H1 (cell line): ENCODE results near the gene RUSF1. TPM values are rescaled to one million over a fixed set of nuclear protein-coding genes. Genes with fewer than 3 reads are reported as not detected.
"Not testable (repeated sequence)": the region's sequence is repeated elsewhere in the genome, so short reads cannot be mapped to it uniquely, and the experiment has no call there.

ENCODE experiments used
- CTCF ChIA-PET: fragments of 300-600 bp; sonication (Branson Sonifier 250); formaldehyde crosslinking; loops from one replicate; lab custom pipeline; 2021; ENCODE audit not compliant: partially characterized antibody; lab: Charles Lee
- POLR2A ChIA-PET: fragments of 300-600 bp; sonication (Branson Sonifier 250); formaldehyde crosslinking; loops from one replicate; lab custom pipeline; 2021; ENCODE audit warnings: inconsistent platforms; ENCODE audit not compliant: partially characterized antibody; lab: Charles Lee
- DNase-seq, 2 experiments: peaks; one replicate each; pipeline versions ENCODE4 v3.0.0 to v3.0.0-alpha.2; 2010 to 2022; ENCODE audit warnings: low spot score in 2 of 2, low read depth in 1 of 2, mixed read lengths in 1 of 2
- FAIRE-seq: peaks from 2 replicates; lab custom pipeline; 2011; peaks lifted over from hg19 to GRCh38; lab: Jason Lieb, UNC
- H2AFZ ChIP-seq: 2 replicates; pipeline ENCODE4 v1.8.1; 2012; ENCODE audit warnings: low read length, inconsistent platforms
- H2AK5ac ChIP-seq: 2 replicates; pipeline ENCODE4 v1.6.1; 2013; ENCODE audit warnings: low read depth, low read length
- H2BK120ac ChIP-seq: replicated peaks from 2 replicates; pipeline ENCODE3; 2013; ENCODE audit warnings: low read depth, low read length, inconsistent platforms
- H2BK12ac ChIP-seq: 2 replicates; pipeline ENCODE4 v1.6.1; 2013; ENCODE audit warnings: low read depth, low read length
- H2BK15ac ChIP-seq: 2 replicates; pipeline ENCODE4 v1.6.1; 2013; ENCODE audit warnings: low read length
- H2BK20ac ChIP-seq: 2 replicates; pipeline ENCODE4 v1.6.1; 2013; ENCODE audit warnings: low read length
- H2BK5ac ChIP-seq: 2 replicates; pipeline ENCODE4 v1.6.1; 2013; ENCODE audit warnings: low read depth, low read length
- H3K14ac ChIP-seq: 2 replicates; pipeline ENCODE4 v1.6.1; 2013; ENCODE audit warnings: inconsistent platforms; ENCODE audit not compliant: insufficient read length
- H3K18ac ChIP-seq: 2 replicates; pipeline ENCODE4 v1.6.1; 2013; ENCODE audit warnings: low read length; ENCODE audit errors: extremely low read depth
- H3K23ac ChIP-seq: 2 replicates; pipeline ENCODE4 v1.6.1; 2013; ENCODE audit warnings: inconsistent platforms; ENCODE audit not compliant: insufficient read length
- H3K23me2 ChIP-seq: 2 replicates; pipeline ENCODE4 v1.6.1; 2013; ENCODE audit warnings: low read depth, low read length
- H3K27ac ChIP-seq: 2 replicates; pipeline ENCODE4 v1.6.1; 2011; ENCODE audit warnings: low read depth, low read length, inconsistent platforms
- H3K27me3 ChIP-seq, 4 experiments: replicated peaks in 1 of 4; 1 replicate in 1 of 4; 2 replicates in 3 of 4; pipeline versions ENCODE4 v1.6.1 to v1.8.1; 2011 to 2013; ENCODE audit warnings: low read length in 3 of 4, mild to moderate bottlenecking in 3 of 4, inconsistent platforms in 2 of 4, mixed read lengths in 2 of 4, moderate library complexity in 1 of 4; ENCODE audit not compliant: control insufficient read depth in 3 of 4, insufficient read depth in 3 of 4; ENCODE audit errors: extremely low read depth in 1 of 4
- H3K36me3 ChIP-seq, 4 experiments: 2 replicates each; pipeline versions ENCODE4 v1.6.1 to v1.8.1; 2011 to 2013; ENCODE audit warnings: mild to moderate bottlenecking in 4 of 4, low read length in 3 of 4, moderate library complexity in 2 of 4, control low read depth in 1 of 4, inconsistent platforms in 1 of 4; ENCODE audit not compliant: insufficient read depth in 4 of 4, control insufficient read depth in 2 of 4
- H3K4ac ChIP-seq: replicated peaks from 2 replicates; pipeline ENCODE3; 2013; ENCODE audit warnings: low read length, low read depth, mixed read lengths, inconsistent platforms; ENCODE audit not compliant: insufficient read length
- H3K4me1 ChIP-seq, 4 experiments: replicated peaks in 1 of 4; 1 replicate in 1 of 4; 2 replicates in 3 of 4; pipeline versions ENCODE4 v1.6.1 to v1.8.1; 2011 to 2013; ENCODE audit warnings: low read length in 3 of 4, inconsistent platforms in 2 of 4, mixed read lengths in 1 of 4; ENCODE audit not compliant: insufficient read depth in 4 of 4, control insufficient read depth in 3 of 4
- H3K4me2 ChIP-seq, 2 experiments: 2 replicates each; pipeline versions ENCODE4 v1.6.1 to v1.8.1; 2011 to 2013; ENCODE audit warnings: low read depth in 2 of 2, low read length in 2 of 2, control low read depth in 1 of 2, inconsistent platforms in 1 of 2, mild to moderate bottlenecking in 1 of 2; ENCODE audit not compliant: insufficient read depth in 1 of 2
- H3K4me3 ChIP-seq, 4 experiments: fragments of 200-600, 300-600 bp in 1 of 4; sonication (generic), shearing (Covaris generic), sonication (Bioruptor Twin) in 1 of 4; 2 replicates each; pipeline versions ENCODE4 v1.5.1 to v1.8.1; 2011 to 2016; ENCODE audit warnings: low read length in 4 of 4, low read depth in 3 of 4, control low read depth in 2 of 4, inconsistent platforms in 2 of 4, mild to moderate bottlenecking in 2 of 4, mixed read lengths in 1 of 4, moderate library complexity in 1 of 4; ENCODE audit not compliant: insufficient read depth in 2 of 4; ENCODE audit errors: extremely low read depth in 1 of 4
- H3K56ac ChIP-seq: replicated peaks from 2 replicates; pipeline ENCODE3; 2013; ENCODE audit warnings: low read depth, mild to moderate bottlenecking, mixed read lengths, low read length, inconsistent platforms; ENCODE audit not compliant: insufficient read length
- H3K79me1 ChIP-seq: 2 replicates; pipeline ENCODE4 v1.6.1; 2013; ENCODE audit warnings: low read depth, low read length, control low read depth
- H3K79me2 ChIP-seq, 2 experiments: 2 replicates each; pipeline versions ENCODE4 v1.6.1 to v1.8.1; 2012 to 2013; ENCODE audit warnings: low read length in 2 of 2, mild to moderate bottlenecking in 2 of 2, inconsistent platforms in 1 of 2; ENCODE audit not compliant: insufficient read depth in 2 of 2, control insufficient read depth in 1 of 2
- H3K9ac ChIP-seq, 4 experiments: replicated peaks in 1 of 4; 1 replicate in 1 of 4; 2 replicates in 3 of 4; pipeline versions ENCODE4 v1.6.1 to v1.8.1; 2011 to 2013; ENCODE audit warnings: low read depth in 3 of 4, low read length in 3 of 4, control low read depth in 2 of 4, mild to moderate bottlenecking in 2 of 4, moderate library complexity in 2 of 4, inconsistent platforms in 1 of 4; ENCODE audit errors: extremely low read depth in 1 of 4
- H3K9me3 ChIP-seq, 2 experiments: 2 replicates each; pipeline versions ENCODE4 v1.6.1 to v1.8.1; 2012 to 2013; ENCODE audit warnings: mild to moderate bottlenecking in 2 of 2, moderate library complexity in 2 of 2, control low read depth in 1 of 2, inconsistent platforms in 1 of 2, low read depth in 1 of 2, low read length in 1 of 2, mixed read lengths in 1 of 2; ENCODE audit not compliant: insufficient read depth in 2 of 2
- H4K20me1 ChIP-seq, 2 experiments: replicated peaks in 1 of 2; 2 replicates each; pipeline versions ENCODE3 to v1.8.1; 2011 to 2013; ENCODE audit warnings: inconsistent platforms in 2 of 2, low read length in 2 of 2, mild to moderate bottlenecking in 1 of 2; ENCODE audit not compliant: insufficient read depth in 2 of 2, control insufficient read depth in 1 of 2
- H4K5ac ChIP-seq: 2 replicates; pipeline ENCODE4 v1.6.1; 2013; ENCODE audit warnings: low read length, low read depth, mixed read lengths, inconsistent platforms; ENCODE audit not compliant: insufficient read length
- H4K8ac ChIP-seq: 2 replicates; pipeline ENCODE4 v1.8.0; 2013; ENCODE audit warnings: mild to moderate bottlenecking, moderate library complexity, low read length, inconsistent platforms; ENCODE audit not compliant: insufficient read depth; ENCODE audit errors: extremely low read depth
- H4K91ac ChIP-seq: replicated peaks from 2 replicates; pipeline ENCODE3; 2013; ENCODE audit warnings: low read length, mixed read lengths, inconsistent platforms; ENCODE audit not compliant: insufficient read length
- WGBS, 2 experiments: shearing (Covaris generic) in 1 of 2; methylation state at CpG; one replicate each; pipeline versions ENCODE4 v1.1.6 to v1.1.7; 2013 to 2015; ENCODE audit warnings: low lambda C conversion rate in 2 of 2, mixed read lengths in 2 of 2, inconsistent platforms in 1 of 2, low coverage in 1 of 2, missing lambda C conversion rate in 1 of 2; ENCODE audit not compliant: insufficient replicate concordance in 2 of 2, insufficient coverage in 1 of 2, insufficient read length in 1 of 2; ENCODE audit errors: extremely low coverage in 1 of 2, missing lambda C conversion rate in 1 of 2; 5-methylcytosine and 5-hydroxymethylcytosine counted together
- polyA plus RNA-seq, 7 experiments: library from polyadenylated mRNA; depleted of rRNA in 3 of 7; stranded (reverse) in 5 of 7; unstranded in 2 of 7; fragments of >200 nt in 5 of 7; fragments of 200-250 nt in 2 of 7; gene quantifications; 1 replicate in 5 of 7; 2 replicates in 1 of 7; 4 replicates in 1 of 7; pipeline versions ENCODE4 v1.2.1 to v1.2.3, GENCODE V29; 2011 to 2013; ENCODE audit warnings: missing spikeins in 2 of 7, mixed read lengths in 2 of 7
- total RNA-seq: library from RNA; stranded (reverse); fragmentation: NEBNext Ultra II Directional; extraction: Animal tissue kit (Norgen Biotek cat#: 25700); gene quantifications from 2 replicates; pipeline ENCODE4 v1.2.1, GENCODE V29; 2021

The RUSF1 gene
- total and polyA plus RNA-seq, 2 of the 8 experiments (the other 6 are each of a cell fraction or from before 2014, with no cell fraction given), result 22.5 to 33.7 TPM

GRCh38 chr16:31445931-31446330 is 62.3 kb downstream of the RUSF1 start:
- H3K56ac ChIP-seq, H2BK120ac ChIP-seq, H3K27ac ChIP-seq, H3K9ac ChIP-seq, DNase-seq, H3K9me3 ChIP-seq, H2BK15ac ChIP-seq, H3K18ac ChIP-seq, H2AK5ac ChIP-seq, H2BK20ac ChIP-seq, H3K79me2 ChIP-seq, FAIRE-seq, H3K79me1 ChIP-seq, H4K5ac ChIP-seq, H3K4ac ChIP-seq, H3K27me3 ChIP-seq, H3K36me3 ChIP-seq, H3K14ac ChIP-seq, POLR2A ChIA-PET, H3K23me2 ChIP-seq, H4K8ac ChIP-seq, H4K91ac ChIP-seq, H3K4me3 ChIP-seq, H2AFZ ChIP-seq, H3K4me2 ChIP-seq, H2BK12ac ChIP-seq, H2BK5ac ChIP-seq, H3K23ac ChIP-seq, H4K20me1 ChIP-seq, H3K4me1 ChIP-seq: not testable (repeated sequence)
- 96% methylated on average over 6 of the region's 6 CpGs; no CpG with 5 or more reads in 1 of the 2 experiments for WGBS, 2 experiments
- CTCF ChIA-PET, result interaction anchor here (0.5 to 6.5 kb wide), 5 partner anchors 9 to 57 kb away, joined by 3 to 36 read pairs (median 6); partner anchors contain the start of gene COX6A2
